ENCODE data around the gene CAPRIN2. TPM values are rescaled to one million over a fixed set of nuclear protein-coding genes. Genes with fewer than 3 reads are reported as not detected.

Gene CAPRIN2
- total RNA-seq, 2 donors from 2014 or later: 62.2 to 103 TPM

- H3K9me3 Mint-ChIP-seq: peaks cover 32% of the 10 kb centered on the region
- no peak overlapping the region for H3K4me3 Mint-ChIP-seq
- no peak for DNase-seq
- no peak overlapping the region for H3K9ac ChIP-seq (ENCODE audit: extremely low read depth, low read length, poor library complexity, severe bottlenecking)
- WGBS, 2 experiments (ENCODE audit: insufficient coverage in 1 of 2, insufficient read length in 1 of 2): 90% methylated on average over 2 of the region's 2 CpGs; no CpG with 5 or more reads in 1 of the 2 experiments
- H3K27ac ChIP-seq (ENCODE audit: low read depth, low read length): no peak overlapping the region
- H3K4me1 Mint-ChIP-seq: no peaks in the 10 kb centered on the region
- H3K27me3 Mint-ChIP-seq (ENCODE audit: insufficient read depth): no peaks in the 10 kb centered on the region
- no peaks in the 10 kb centered on the region for H3K36me3 ChIP-seq (ENCODE audit: control insufficient read depth, insufficient read depth, low read length)
- H3K4me3 ChIP-seq (ENCODE audit: low read length): no peak overlapping the region
- H3K4me1 ChIP-seq (ENCODE audit: control insufficient read depth, insufficient read depth, low read length): no peaks in the 10 kb centered on the region
- no peak for TF ChIP-seq CTCF (conservative IDR thresholded peaks at IDR 0.05)
- H3K9me3 ChIP-seq (ENCODE audit: control insufficient read depth, low read length): peaks cover 35% of the 10 kb centered on the region
- H3K27me3 ChIP-seq (ENCODE audit: control insufficient read depth, insufficient read depth, low read length, poor library complexity, severe bottlenecking): no peaks in the 10 kb centered on the region
- H3K27ac Mint-ChIP-seq: no peak overlapping the region
- peaks cover 15% of the 10 kb centered on the region for H3K36me3 Mint-ChIP-seq (ENCODE audit: low read depth)
These were observed 15.1 kb upstream of the CAPRIN2 start for GRCh38 chr12:30769802-30770201.

GRCh38 chr12:30764251-30764650 lies 9.5 kb upstream of the CAPRIN2 start:
- TF ChIP-seq CTCF (conservative IDR thresholded peaks at IDR 0.05): no peak
- no peak overlapping the region for H3K27ac ChIP-seq (ENCODE audit: low read depth, low read length)
- Mint-ChIP-seq H3K4me1 (peaks cover 2% of the 10 kb centered on the region), H3K4me3 (no peak overlapping the region), H3K36me3 (ENCODE audit: low read depth) (peaks cover 10% of the 10 kb centered on the region), H3K27me3 (ENCODE audit: insufficient read depth) (no peaks in the 10 kb centered on the region), H3K27ac (no peak overlapping the region), H3K9me3 (peaks cover 13% of the 10 kb centered on the region)
- no peaks in the 10 kb centered on the region for H3K36me3 ChIP-seq (ENCODE audit: control insufficient read depth, insufficient read depth, low read length)
- H3K4me1 ChIP-seq (ENCODE audit: control insufficient read depth, insufficient read depth, low read length): no peaks in the 10 kb centered on the region
- WGBS, 2 experiments (ENCODE audit: insufficient coverage in 1 of 2, insufficient read length in 1 of 2): 100% methylated on average over 2 of the region's 2 CpGs; no CpG with 5 or more reads in 1 of the 2 experiments
- H3K4me3 ChIP-seq (ENCODE audit: low read length): no peak overlapping the region
- peaks cover 5% of the 10 kb centered on the region for H3K9me3 ChIP-seq (ENCODE audit: control insufficient read depth, low read length)
- H3K27me3 ChIP-seq (ENCODE audit: control insufficient read depth, insufficient read depth, low read length, poor library complexity, severe bottlenecking): no peaks in the 10 kb centered on the region
- DNase-seq: no peak
- H3K9ac ChIP-seq (ENCODE audit: extremely low read depth, low read length, poor library complexity, severe bottlenecking): no peak overlapping the region

GRCh38 chr12:30763053-30763452 lies 8.3 kb upstream of the CAPRIN2 start:
- 94 to 100% methylated on average over 1 to 3 of the region's 3 CpGs for WGBS, 2 experiments (ENCODE audit: insufficient coverage in 1 of 2, insufficient read length in 1 of 2)
- Histone ChIP-seq H3K27me3 (ENCODE audit: control insufficient read depth, insufficient read depth, low read length, poor library complexity, severe bottlenecking) (no peaks in the 10 kb centered on the region), H3K36me3 (ENCODE audit: control insufficient read depth, insufficient read depth, low read length) (no peaks in the 10 kb centered on the region), H3K4me1 (ENCODE audit: control insufficient read depth, insufficient read depth, low read length) (no peaks in the 10 kb centered on the region), H3K4me3 (ENCODE audit: low read length) (no peak overlapping the region), H3K9me3 (ENCODE audit: control insufficient read depth, low read length) (peaks cover 5% of the 10 kb centered on the region), H3K9ac (ENCODE audit: extremely low read depth, low read length, poor library complexity, severe bottlenecking) (no peak overlapping the region), H3K27ac (ENCODE audit: low read depth, low read length) (no peak overlapping the region)
- peaks cover 10% of the 10 kb centered on the region for H3K36me3 Mint-ChIP-seq (ENCODE audit: low read depth)
- no peak overlapping the region for H3K4me3 Mint-ChIP-seq
- H3K4me1 Mint-ChIP-seq: peaks cover 2% of the 10 kb centered on the region
- peaks cover 13% of the 10 kb centered on the region for H3K9me3 Mint-ChIP-seq
- no peak for TF ChIP-seq CTCF (conservative IDR thresholded peaks at IDR 0.05)
- H3K27ac Mint-ChIP-seq: no peak overlapping the region
- no peak for DNase-seq
- no peaks in the 10 kb centered on the region for H3K27me3 Mint-ChIP-seq (ENCODE audit: insufficient read depth)
